ENCODE measurements around the gene EEA1. TPM values are rescaled to one million over a fixed set of nuclear protein-coding genes. Genes with fewer than 3 reads are reported as not detected.

The EEA1 gene
- total RNA-seq, 1 donor from 2014 or later, result 12.0 TPM

DNA sequence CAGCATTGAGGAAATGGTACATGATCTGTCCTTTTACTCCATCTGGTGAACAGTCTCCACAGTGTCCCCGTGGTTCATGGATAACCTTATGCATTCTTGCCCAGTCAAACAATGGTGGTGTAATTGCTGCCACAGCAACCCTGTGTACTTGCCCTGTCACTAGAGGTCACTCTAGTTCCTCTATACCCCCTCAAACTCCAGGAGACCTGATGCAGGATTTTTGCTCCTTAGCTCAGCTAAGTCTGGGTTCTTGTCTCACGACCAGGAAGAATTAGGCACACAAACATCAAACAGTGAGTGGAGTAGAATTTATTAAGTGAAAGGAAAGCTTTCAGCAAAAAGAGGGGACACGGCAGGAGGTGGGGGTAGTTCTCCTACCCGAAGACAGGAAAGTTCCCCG, 24.7 kb upstream of the EEA1 start:
- H3K27me3 Mint-ChIP-seq (ENCODE audit: unreplicated experiment), result peaks cover 2% of the 10 kb centered on the region
- peaks cover 10% of the 10 kb centered on the region for H3K36me3 Mint-ChIP-seq (ENCODE audit: unreplicated experiment)
- peaks cover 7% of the 10 kb centered on the region for H3K9me3 Mint-ChIP-seq (ENCODE audit: unreplicated experiment)
- H3K4me3 Mint-ChIP-seq (ENCODE audit: unreplicated experiment), result no peak overlapping the region
- H3K27ac Mint-ChIP-seq (ENCODE audit: unreplicated experiment), result no peak overlapping the region
- TF ChIP-seq CTCF (IDR thresholded peaks at IDR 0.05; ENCODE audit: partially characterized antibody, unreplicated experiment), result no peak
- H3K4me1 Mint-ChIP-seq (ENCODE audit: low read depth, unreplicated experiment), result peaks cover 2% of the 10 kb centered on the region
- DNase-seq, result no peak

DNA sequence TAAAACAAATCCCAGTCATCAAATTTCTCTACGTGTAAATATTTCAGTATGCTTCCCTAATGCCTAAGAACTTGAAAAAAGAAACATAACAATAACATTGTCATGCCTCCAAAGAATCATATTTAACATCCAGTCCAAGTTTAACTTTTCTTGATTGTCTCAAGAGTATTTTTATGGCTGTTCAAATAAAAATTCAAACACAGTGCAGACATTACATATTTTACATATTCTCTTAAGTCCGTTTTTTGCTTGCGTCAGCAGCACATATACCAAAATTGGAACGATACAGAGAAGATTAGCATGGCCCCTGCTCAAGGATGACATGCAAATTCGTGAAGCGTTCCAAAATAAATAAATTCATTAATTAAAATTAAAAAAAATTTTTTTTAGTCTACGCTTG, 23.3 kb upstream of the EEA1 start:
- no peak for TF ChIP-seq CTCF (IDR thresholded peaks at IDR 0.05; ENCODE audit: partially characterized antibody, unreplicated experiment)
- Mint-ChIP-seq H3K27ac (ENCODE audit: unreplicated experiment) (no peak overlapping the region), H3K4me1 (ENCODE audit: low read depth, unreplicated experiment) (no peaks in the 10 kb centered on the region), H3K9me3 (ENCODE audit: unreplicated experiment) (peaks cover 7% of the 10 kb centered on the region), H3K4me3 (ENCODE audit: unreplicated experiment) (no peak overlapping the region), H3K27me3 (ENCODE audit: unreplicated experiment) (peaks cover 2% of the 10 kb centered on the region), H3K36me3 (ENCODE audit: unreplicated experiment) (peaks cover 10% of the 10 kb centered on the region)
- DNase-seq, result no peak

GRCh38 chr12:92951006-92951405, 21.9 kb upstream of the EEA1 start:
- H3K27ac Mint-ChIP-seq (ENCODE audit: unreplicated experiment), result no peak overlapping the region
- H3K9me3 Mint-ChIP-seq (ENCODE audit: unreplicated experiment), result peaks cover 2% of the 10 kb centered on the region
- H3K4me3 Mint-ChIP-seq (ENCODE audit: unreplicated experiment), result no peak overlapping the region
- no peaks in the 10 kb centered on the region for H3K4me1 Mint-ChIP-seq (ENCODE audit: low read depth, unreplicated experiment)
- H3K36me3 Mint-ChIP-seq (ENCODE audit: unreplicated experiment), result peaks cover 10% of the 10 kb centered on the region
- no peak for DNase-seq
- no peaks in the 10 kb centered on the region for H3K27me3 Mint-ChIP-seq (ENCODE audit: unreplicated experiment)
- TF ChIP-seq CTCF (IDR thresholded peaks at IDR 0.05; ENCODE audit: partially characterized antibody, unreplicated experiment), result no peak

DNA sequence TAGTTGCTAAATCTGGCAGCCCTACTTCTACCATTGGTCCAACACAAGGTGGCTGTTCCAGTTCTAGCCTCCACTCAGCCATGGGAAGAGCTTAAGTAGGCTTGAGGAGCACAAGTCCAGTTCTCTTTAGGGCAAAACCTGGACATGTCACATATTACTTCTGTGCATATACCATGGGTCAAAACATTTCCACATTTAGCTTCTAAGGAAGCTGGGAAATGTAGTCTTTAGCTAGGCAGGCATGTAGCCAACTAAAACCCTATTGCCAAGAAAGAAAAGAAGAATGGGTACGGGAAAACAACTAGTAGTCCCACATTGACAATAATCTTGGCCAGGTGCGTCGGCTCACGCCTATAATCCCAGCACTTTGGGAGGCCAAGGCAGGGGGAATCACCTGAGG, 20.9 kb upstream of the EEA1 start:
- Mint-ChIP-seq H3K4me3 (ENCODE audit: unreplicated experiment) (no peak overlapping the region), H3K4me1 (ENCODE audit: low read depth, unreplicated experiment) (no peaks in the 10 kb centered on the region), H3K36me3 (ENCODE audit: unreplicated experiment) (peaks cover 10% of the 10 kb centered on the region), H3K9me3 (ENCODE audit: unreplicated experiment) (peaks cover 2% of the 10 kb centered on the region), H3K27me3 (ENCODE audit: unreplicated experiment) (no peaks in the 10 kb centered on the region), H3K27ac (ENCODE audit: unreplicated experiment) (no peak overlapping the region)
- DNase-seq, result no peak
- TF ChIP-seq CTCF (IDR thresholded peaks at IDR 0.05; ENCODE audit: partially characterized antibody, unreplicated experiment), result no peak

- Mint-ChIP-seq H3K4me3 (ENCODE audit: unreplicated experiment) (no peak overlapping the region), H3K27me3 (ENCODE audit: unreplicated experiment) (no peaks in the 10 kb centered on the region), H3K36me3 (ENCODE audit: unreplicated experiment) (peaks cover 7% of the 10 kb centered on the region), H3K9me3 (ENCODE audit: unreplicated experiment) (peaks cover 2% of the 10 kb centered on the region), H3K27ac (ENCODE audit: unreplicated experiment) (no peak overlapping the region), H3K4me1 (ENCODE audit: low read depth, unreplicated experiment) (no peaks in the 10 kb centered on the region)
- DNase-seq, result no peak
- TF ChIP-seq CTCF (IDR thresholded peaks at IDR 0.05; ENCODE audit: partially characterized antibody, unreplicated experiment), result no peak
Observed at GRCh38 chr12:92949466-92949865, 20.4 kb upstream of the EEA1 start.
